HG02884 (cell line): Measurements from ENCODE around the gene CTIF.
A peak's percentile ranks its signal among the peaks of the same experiment; 100 is the strongest.
"Not testable (repeated sequence)": the region's sequence is repeated elsewhere in the genome, so short reads cannot be mapped to it uniquely, and the experiment has no call there.

Experiments used
- ATAC-seq: cut with Tn5 transposase; IDR thresholded peaks from one replicate; pipeline ENCODE4 v1.9.1; 2021; ENCODE audit warnings: mild to moderate bottlenecking, moderate library complexity; ENCODE audit not compliant: unreplicated experiment

CTIF gene

GRCh38 chr18:48857023-48857694 is 318.3 kb downstream of the CTIF start:
- no peak for ATAC-seq

DNA sequence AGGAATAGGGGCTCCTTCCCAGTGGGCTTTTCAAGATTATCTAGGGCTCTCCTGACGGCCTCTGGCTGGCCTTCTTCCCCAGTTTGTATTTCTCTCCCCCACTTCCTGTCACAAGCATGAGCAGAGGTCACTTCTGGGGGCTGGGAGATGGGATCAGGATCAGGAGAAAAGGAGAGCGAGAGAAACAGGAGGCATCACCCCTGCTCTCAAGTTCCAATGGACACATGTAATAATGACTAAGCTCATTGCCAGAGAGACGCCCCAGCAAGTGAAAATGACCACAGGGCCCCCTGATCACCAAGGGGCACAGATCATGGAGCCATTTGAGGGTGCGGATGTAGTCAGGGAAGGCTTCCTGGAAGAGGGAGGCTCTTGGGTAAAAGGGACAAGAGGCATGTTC is 319.8 kb downstream of the CTIF start:
- ATAC-seq, result no peak

DNA sequence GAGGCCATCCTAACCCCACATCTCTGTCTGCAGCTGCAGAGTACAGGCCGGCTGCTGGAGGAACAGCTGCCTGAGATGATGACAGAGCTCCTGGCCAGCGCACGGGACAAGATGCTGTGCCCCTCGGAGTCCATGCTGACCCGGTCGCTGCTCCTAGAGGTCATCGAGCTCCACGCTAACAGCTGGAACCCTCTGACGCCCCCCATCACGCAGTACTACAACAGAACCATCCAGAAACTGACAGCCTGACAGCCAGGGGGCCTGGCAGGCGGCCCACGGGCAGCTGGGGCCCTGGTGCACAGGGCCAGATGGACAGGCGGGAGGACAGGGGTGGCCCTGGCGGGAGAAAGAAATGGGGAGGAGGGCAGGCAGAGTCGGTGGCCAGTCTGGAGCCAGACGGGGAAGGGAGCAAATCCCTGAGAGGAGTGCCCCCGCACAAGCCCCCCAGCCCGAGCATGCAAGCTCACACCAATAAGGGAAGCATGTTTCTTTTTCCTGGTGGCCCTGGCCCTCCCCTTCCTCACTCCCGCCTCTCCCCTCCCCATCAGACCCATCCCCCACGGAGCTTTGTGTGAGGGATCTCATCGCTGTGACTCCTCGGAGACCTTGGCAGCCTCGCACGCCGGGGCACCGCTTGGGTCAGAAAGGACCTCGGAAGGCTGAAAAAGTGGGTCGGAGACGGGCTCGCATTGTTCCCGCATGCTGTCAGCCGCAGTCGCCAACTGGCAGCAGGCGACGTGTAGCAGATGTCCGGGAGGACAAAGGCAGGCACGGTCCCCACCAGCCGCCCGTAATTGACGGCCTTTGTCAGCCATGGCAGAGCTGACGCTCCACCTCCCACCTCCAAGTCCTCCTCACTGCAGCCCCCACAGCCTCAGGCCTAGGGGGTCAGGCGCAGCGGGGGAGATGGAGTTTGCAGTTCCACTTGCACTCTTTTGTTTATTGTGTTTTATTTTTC is 320.8 kb downstream of the CTIF start:
- ATAC-seq, result no peak

DNA sequence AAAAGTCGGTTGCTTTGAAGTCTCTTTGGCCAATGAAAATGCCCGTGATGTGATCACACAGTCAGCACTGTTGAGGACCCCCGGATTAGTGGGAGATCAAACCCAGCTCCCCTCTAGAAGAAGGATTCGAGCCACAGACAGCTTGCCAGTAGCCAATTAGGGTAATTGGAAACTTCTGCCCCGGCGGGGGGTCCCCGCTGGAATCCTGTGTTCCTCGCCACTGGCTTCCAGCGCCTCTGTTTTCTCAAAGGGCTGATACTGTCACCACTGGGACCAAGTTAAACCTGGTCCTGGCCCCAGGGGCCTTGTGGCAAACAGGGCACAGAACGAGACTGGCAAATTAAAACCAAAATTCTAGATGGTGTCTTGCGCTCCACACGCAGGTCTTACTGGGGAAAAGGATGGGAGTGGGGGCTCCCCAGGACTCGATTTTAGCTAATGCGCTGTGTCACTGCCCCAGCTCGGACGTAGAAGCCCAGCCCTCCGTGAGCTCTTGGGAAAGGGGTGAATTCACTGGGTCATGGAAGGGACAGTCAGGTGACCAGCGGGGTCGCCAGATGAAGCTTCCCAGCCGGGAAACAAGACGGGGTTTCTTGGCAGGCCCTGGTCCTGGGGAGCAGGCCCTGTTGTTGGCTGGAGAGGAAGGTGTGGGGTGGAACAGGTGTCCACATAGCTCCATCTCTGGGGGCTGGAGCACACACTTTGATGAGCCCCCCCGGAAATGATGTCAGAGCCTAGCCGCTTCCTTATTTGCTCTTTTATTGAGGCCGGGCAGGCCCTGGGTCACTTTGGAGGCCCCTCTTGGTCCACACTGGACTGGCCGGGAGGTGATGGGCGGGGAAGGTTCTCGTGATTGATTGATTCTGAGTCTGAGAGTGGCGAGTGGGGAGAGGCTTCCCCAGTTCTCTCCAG is 321.7 kb downstream of the CTIF start:
- ATAC-seq, result no peak

GRCh38 chr18:48861181-48861708 is 322.4 kb downstream of the CTIF start:
- ATAC-seq, result no peak

- ATAC-seq, result no peak
Measured at GRCh38 chr18:48862132-48862531, 323.3 kb downstream of the CTIF start.

- ATAC-seq, result no peak
Measured at GRCh38 chr18:48862678-48863270, 323.9 kb downstream of the CTIF start.

GRCh38 chr18:48863432-48864065 is 324.7 kb downstream of the CTIF start:
- no peak for ATAC-seq

- ATAC-seq, result no peak
Measured at GRCh38 chr18:48864876-48865275, 326.0 kb downstream of the CTIF start.

GRCh38 chr18:48866028-48866733 is 327.4 kb downstream of the CTIF start:
- ATAC-seq, result no peak

DNA sequence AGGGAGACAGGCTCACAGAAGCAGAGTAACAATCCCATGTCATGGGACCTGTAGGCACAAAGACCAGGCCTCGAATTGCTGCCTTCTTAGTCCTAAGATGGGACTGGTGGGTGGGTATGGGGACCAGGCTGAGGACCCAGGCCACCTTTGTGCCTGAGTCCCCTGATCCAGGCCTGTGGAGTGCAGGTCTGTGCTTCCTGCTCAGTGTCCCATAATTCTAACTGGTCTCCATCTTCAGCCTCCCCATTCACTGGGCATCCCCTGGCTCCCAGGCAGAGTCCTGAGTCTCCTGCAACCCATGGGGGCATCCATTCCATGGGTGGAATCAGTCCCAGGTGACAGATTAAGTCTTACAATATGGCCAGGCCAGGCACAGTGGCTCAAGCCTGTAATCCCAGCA is 328.0 kb downstream of the CTIF start:
- ATAC-seq, result no peak

DNA sequence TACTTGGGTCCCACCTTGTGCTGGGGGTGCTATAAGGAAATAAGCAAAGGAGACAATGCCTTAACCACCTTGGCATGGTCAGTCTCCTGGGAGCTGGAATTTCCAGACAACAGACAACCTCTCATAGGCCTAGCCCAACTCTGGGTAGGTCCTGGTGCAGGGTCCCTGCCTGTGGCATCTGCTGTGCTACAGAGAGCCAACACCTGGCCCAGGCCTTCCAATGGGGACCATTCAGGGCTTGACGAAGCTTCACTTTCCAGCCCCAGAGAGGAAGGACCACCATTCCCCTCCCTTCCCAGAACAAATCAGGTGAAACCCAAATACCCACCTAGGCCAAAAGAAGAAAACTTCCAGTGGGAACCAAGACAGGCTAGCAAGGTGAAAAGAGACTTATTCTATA is 329.1 kb downstream of the CTIF start:
- no peak for ATAC-seq

- ATAC-seq, result peak; percentile 85
Measured at GRCh38 chr18:48868468-48869466, 329.9 kb downstream of the CTIF start.

GRCh38 chr18:48869591-48869990 is 330.8 kb downstream of the CTIF start:
- no peak for ATAC-seq

DNA sequence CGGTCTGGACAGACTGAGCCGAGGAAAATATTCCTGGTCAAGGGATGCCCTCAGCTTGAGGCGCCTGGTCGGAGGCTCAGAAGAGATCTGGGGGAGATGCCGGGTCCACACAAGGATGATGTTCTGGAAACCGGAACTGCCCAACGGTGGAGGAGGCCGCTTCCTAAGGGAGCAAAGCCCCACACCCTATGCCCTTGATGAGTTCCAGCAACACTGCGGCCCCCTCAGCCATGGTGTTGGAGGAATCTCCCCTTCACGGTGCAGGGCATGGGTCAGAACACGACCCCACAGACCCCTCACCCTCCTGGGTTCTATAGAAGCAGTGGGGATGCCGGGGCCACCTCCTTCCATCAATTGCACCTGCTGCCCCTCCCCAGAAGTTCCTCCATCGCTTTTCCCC is 332.1 kb downstream of the CTIF start:
- ATAC-seq, result not testable (repeated sequence)

DNA sequence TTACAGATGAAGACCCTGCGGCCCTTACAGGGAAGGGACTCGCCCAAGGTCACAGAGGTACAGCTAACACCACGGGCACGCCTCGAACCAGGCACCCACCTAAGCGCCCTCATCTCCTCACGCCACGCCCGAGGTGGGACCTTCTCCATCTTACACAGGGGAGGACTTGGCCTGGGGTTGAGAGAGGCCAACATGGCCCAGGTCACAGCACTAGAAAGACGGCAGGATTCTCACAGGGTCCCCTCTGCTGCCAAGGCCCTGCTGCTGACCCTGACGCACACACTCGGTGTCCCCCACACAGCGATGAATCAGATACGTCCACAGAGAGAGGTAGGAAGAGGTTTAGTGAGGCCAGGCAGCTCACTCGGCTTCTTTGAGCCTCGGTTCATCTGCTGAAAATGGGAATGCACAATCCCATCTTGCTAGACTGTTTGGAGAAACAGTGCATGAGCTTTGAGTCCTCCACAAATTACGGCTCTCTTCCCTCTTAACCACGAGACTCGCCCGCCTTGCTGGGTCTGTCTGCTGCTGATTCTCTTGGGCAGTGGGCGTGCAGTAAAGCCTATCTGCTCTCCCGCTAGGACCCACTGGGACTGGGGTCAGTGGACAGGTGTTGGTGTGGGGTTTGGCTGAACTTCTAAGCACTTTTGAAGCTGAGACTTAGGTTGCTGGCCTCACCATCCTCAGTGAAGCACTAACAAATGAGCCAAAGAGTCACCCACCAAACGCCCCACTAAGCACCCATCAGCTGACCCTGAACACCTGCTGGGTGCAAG is 332.7 kb downstream of the CTIF start:
- ATAC-seq, result no peak
